ENCODE data around the gene ANP32D.
"Not testable (repeated sequence)": the region's sequence is repeated elsewhere in the genome, so short reads cannot be mapped to it uniquely, and the experiment has no call there.

DNA sequence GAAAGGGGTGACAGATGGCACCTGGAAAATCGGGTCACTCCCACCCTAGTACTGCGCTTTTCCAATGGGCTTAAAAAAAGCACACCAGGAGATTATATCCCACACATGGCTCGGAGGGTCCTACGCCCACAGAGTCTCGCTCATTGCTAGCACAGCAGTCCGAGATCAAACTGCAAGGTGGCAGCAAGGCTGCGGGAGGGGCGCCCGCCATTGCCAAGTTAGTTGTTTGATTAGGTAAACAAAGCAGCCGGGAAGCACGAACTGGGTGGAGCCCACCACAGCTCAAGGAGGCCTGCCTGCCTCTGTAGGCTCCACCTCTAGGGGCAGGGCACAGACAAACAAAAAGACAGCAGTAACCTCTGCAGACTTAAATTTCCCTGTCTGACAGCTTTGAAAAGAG, 2.1 kb downstream of the ANP32D start:
- TF ChIP-seq EP300 (IDR thresholded peaks at IDR 0.05; ENCODE audit: low read depth); POLR2A (IDR thresholded peaks at IDR 0.05): not testable (repeated sequence)
- TF ChIP-seq, protein P1, sequence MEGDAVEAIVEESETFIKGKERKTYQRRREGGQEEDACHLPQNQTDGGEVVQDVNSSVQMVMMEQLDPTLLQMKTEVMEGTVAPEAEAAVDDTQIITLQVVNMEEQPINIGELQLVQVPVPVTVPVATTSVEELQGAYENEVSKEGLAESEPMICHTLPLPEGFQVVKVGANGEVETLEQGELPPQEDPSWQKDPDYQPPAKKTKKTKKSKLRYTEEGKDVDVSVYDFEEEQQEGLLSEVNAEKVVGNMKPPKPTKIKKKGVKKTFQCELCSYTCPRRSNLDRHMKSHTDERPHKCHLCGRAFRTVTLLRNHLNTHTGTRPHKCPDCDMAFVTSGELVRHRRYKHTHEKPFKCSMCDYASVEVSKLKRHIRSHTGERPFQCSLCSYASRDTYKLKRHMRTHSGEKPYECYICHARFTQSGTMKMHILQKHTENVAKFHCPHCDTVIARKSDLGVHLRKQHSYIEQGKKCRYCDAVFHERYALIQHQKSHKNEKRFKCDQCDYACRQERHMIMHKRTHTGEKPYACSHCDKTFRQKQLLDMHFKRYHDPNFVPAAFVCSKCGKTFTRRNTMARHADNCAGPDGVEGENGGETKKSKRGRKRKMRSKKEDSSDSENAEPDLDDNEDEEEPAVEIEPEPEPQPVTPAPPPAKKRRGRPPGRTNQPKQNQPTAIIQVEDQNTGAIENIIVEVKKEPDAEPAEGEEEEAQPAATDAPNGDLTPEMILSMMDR (IDR thresholded peaks at IDR 0.05): not testable (repeated sequence)
